Ovary (tissue), 3 donors: ENCODE measurements around the gene OTOS.

Experiments
- EP300 ChIP-seq: sonication (generic); formaldehyde crosslinking; IDR thresholded peaks from one replicate; pipeline ENCODE4 v1.6.1; 2017; ENCODE audit warnings: antibody characterized with exemption
- POLR2A ChIP-seq: fragments of 450-650 bp; IDR thresholded peaks from one replicate; pipeline ENCODE4 v1.6.1; 2017; ENCODE audit warnings: antibody characterized with exemption, mild to moderate bottlenecking, moderate library complexity
- TF ChIP-seq, protein P1 (sequence below), 3 donors: fragments of 450-650 bp in 2 of 3; fragments of 200-600 bp in 1 of 3; IDR thresholded peaks; one replicate each; pipeline versions ENCODE4 v1.5.1 to v1.8.0; 2016 to 2022; ENCODE audit warnings: antibody characterized with exemption in 3 of 3, mild to moderate bottlenecking in 1 of 3
- donor health status: DM: no; HTN: no; CAD: no.

DNA sequence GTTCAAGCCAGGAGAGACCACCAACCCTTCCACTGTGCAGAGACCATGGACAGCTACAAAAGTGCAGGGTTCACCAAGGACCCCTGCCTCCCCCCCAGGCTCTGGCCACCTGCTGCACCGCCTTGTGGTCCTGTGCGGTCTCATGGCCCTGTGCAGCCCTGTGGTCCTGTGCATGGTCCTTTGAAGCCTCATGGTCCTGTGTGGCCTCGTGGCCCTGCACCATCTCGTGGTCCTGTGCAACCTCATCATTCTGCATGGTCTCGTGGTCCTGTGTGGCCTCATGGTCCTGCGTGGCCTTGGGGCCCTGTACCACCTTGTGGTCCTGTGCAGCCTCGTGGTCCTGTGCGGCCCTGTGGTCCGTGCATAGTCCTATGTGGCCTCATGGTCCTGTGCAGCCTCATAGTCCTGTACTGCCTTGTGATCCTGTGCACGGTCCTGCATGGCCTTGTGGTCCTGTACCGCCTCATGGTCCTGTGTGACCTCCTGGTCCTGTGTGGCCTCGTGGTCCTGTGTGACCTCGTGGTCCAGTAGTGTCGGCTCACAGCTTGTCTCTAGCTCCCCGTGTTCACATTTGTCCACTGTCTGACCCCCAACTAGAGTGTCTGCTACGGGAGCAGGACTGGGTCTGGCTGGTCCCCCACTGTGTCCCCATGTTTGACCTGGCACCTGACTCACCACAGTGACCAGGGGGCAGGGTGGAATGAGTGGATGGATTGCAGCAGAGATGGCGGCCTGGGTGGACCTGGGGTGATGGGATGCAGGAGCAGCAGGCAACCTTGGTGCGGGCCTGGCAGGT lies 20.0 kb upstream of the OTOS start:
- TF ChIP-seq POLR2A (no peak), EP300 (no peak)
- TF ChIP-seq, protein P1, sequence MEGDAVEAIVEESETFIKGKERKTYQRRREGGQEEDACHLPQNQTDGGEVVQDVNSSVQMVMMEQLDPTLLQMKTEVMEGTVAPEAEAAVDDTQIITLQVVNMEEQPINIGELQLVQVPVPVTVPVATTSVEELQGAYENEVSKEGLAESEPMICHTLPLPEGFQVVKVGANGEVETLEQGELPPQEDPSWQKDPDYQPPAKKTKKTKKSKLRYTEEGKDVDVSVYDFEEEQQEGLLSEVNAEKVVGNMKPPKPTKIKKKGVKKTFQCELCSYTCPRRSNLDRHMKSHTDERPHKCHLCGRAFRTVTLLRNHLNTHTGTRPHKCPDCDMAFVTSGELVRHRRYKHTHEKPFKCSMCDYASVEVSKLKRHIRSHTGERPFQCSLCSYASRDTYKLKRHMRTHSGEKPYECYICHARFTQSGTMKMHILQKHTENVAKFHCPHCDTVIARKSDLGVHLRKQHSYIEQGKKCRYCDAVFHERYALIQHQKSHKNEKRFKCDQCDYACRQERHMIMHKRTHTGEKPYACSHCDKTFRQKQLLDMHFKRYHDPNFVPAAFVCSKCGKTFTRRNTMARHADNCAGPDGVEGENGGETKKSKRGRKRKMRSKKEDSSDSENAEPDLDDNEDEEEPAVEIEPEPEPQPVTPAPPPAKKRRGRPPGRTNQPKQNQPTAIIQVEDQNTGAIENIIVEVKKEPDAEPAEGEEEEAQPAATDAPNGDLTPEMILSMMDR (IDR thresholded peaks at IDR 0.05): no peak
